A549 (cell line): ENCODE measurements around the gene E2F2. TPM values are rescaled to one million over a fixed set of nuclear protein-coding genes. Genes with fewer than 3 reads are reported as not detected.

Source experiments
- ATAC-seq, 2 experiments: fragments of 200-7000 bp in 1 of 2; fragments of >200 bp in 1 of 2; cut with Nextera tagmentation in 1 of 2; cut with Tn5 transposase in 1 of 2; 3 replicates each; pipeline versions ENCODE4 v1.8.0 to v1.9.1; 2018 to 2020; ENCODE audit warnings: mild to moderate bottlenecking in 1 of 2, moderate library complexity in 1 of 2
- CTCF ChIA-PET: fragments of 300-600 bp; sonication (Branson Sonifier 250); formaldehyde crosslinking; extraction: SDS; loops from one replicate; lab custom pipeline; 2021; ENCODE audit warnings: antibody characterized with exemption, inconsistent platforms; lab: Yijun Ruan, JAX
- POLR2A ChIA-PET: fragments of 350-600 bp; formaldehyde crosslinking; extraction: SDS; loops from one replicate; lab custom pipeline; 2021; ENCODE audit warnings: antibody characterized with exemption, inconsistent platforms; lab: Yijun Ruan, JAX
- DNase-seq, 2 experiments: peaks; one replicate each; pipeline versions ENCODE4 v3.0.0 to v3.0.0-alpha.2; 2011 to 2016; ENCODE audit warnings: low read depth in 1 of 2, low spot score in 1 of 2
- FAIRE-seq: peaks from 2 replicates; lab custom pipeline; 2011; peaks lifted over from hg19 to GRCh38; lab: Jason Lieb, UNC
- H3K27ac ChIP-seq, 2 experiments: fragments of >200 bp; sonication (Bioruptor Twin); formaldehyde crosslinking; 3 replicates each; pipeline ENCODE4 v1.5.1; 2016 to 2017
- H3K4me1 ChIP-seq: fragments of >200 bp; sonication (Bioruptor Twin); formaldehyde crosslinking; 3 replicates; pipeline ENCODE4 v1.6.1; 2016
- H3K4me2 ChIP-seq: fragments of >200 bp; sonication (Bioruptor Twin); formaldehyde crosslinking; 3 replicates; pipeline ENCODE4 v1.6.1; 2016
- H3K4me3 ChIP-seq: fragments of >200 bp; sonication (Bioruptor Twin); formaldehyde crosslinking; 3 replicates; pipeline ENCODE4 v1.5.1; 2016
- H3K9me3 ChIP-seq: fragments of >200 bp; sonication (Bioruptor Twin); formaldehyde crosslinking; 3 replicates; pipeline ENCODE4 v1.6.1; 2016
- CHD4 ChIP-seq: fragments of 200-600 bp; sonication (generic); IDR thresholded peaks from 2 replicates; pipeline ENCODE4 v1.6.1; 2016; ENCODE audit warnings: antibody characterized with exemption, mild to moderate bottlenecking, borderline replicate concordance
- CTCF ChIP-seq: fragments of >200 bp; sonication (Bioruptor Twin); formaldehyde crosslinking; IDR thresholded peaks from 3 replicates; pipeline ENCODE4 v1.5.1; 2016
- ELK1 ChIP-seq: fragments of 150-350 bp; IDR thresholded peaks from 2 replicates; pipeline ENCODE4 v1.6.1; 2014; ENCODE audit warnings: low read depth, mild to moderate bottlenecking, low read length
- EP300 ChIP-seq, 2 experiments: fragments of >200 bp; sonication (Bioruptor Twin); formaldehyde crosslinking; IDR thresholded peaks; 2 replicates in 1 of 2; 3 replicates in 1 of 2; pipeline ENCODE4 v1.6.1; 2016 to 2017
- FOSL2 ChIP-seq, 2 experiments: fragments of 450-650 bp in 1 of 2; fragments of >200 bp in 1 of 2; sonication (Bioruptor Twin) in 1 of 2; formaldehyde crosslinking; IDR thresholded peaks; 2 replicates each; pipeline versions ENCODE4 v1.5.0 to v1.6.1; 2016 to 2020; ENCODE audit warnings: mild to moderate bottlenecking in 1 of 2, moderate library complexity in 1 of 2
- HES2 ChIP-seq: fragments of >200 bp; sonication (Bioruptor Twin); formaldehyde crosslinking; IDR thresholded peaks from 2 replicates; pipeline ENCODE4 v1.6.1; 2016
- HMGXB4 ChIP-seq: fragments of 250-450 bp; sonication (Bioruptor Pico); IDR thresholded peaks from 2 replicates; pipeline ENCODE4 v1.5.0; 2021; ENCODE audit warnings: mild to moderate bottlenecking, moderate library complexity, borderline replicate concordance
- MYC ChIP-seq: IDR thresholded peaks from 2 replicates; pipeline ENCODE4 v1.6.1; 2012; ENCODE audit warnings: mild to moderate bottlenecking, inconsistent platforms, low read length, improper control_type of control experiment, borderline replicate concordance
- NFE2L2 ChIP-seq: fragments of 150-350 bp; conservative IDR thresholded peaks from 2 replicates; pipeline ENCODE4 v1.6.1; 2014; ENCODE audit warnings: low read length
- NR3C1 ChIP-seq: fragments of >200 bp; sonication (Bioruptor Twin); formaldehyde crosslinking; IDR thresholded peaks from 3 replicates; pipeline ENCODE4 v1.6.1; 2017
- PHF8 ChIP-seq: fragments of 200-600 bp; sonication (generic); IDR thresholded peaks from 2 replicates; pipeline ENCODE4 v1.6.1; 2016; ENCODE audit warnings: low read depth, mild to moderate bottlenecking, antibody characterized with exemption, moderate library complexity, borderline replicate concordance
- POLR2A ChIP-seq: IDR thresholded peaks from 2 replicates; pipeline ENCODE4 v1.6.1; 2012; ENCODE audit warnings: mild to moderate bottlenecking, low read length
- RFX5 ChIP-seq: fragments of 450-650 bp; IDR thresholded peaks from 2 replicates; pipeline ENCODE4 v1.7.1; 2014; ENCODE audit warnings: antibody characterized with exemption, mild to moderate bottlenecking, moderate library complexity
- WGBS: methylation state at CpG from one replicate; pipeline ENCODE4 v1.1.6; 2017; ENCODE audit errors: missing lambda C conversion rate; 5-methylcytosine and 5-hydroxymethylcytosine counted together
- polyA plus RNA-seq, 4 experiments: library from polyadenylated mRNA; depleted of rRNA in 3 of 4; stranded (reverse); fragments of >200 nt; fragmentation: RNase III in 1 of 4; extraction: RNeasy Plus Mini Kit Qiagen cat#74134 plus additional on column Dnase treatment in 1 of 4; gene quantifications; 2 replicates in 3 of 4; 3 replicates in 1 of 4; pipeline ENCODE4 v1.2.3, GENCODE V29; 2011 to 2017

The E2F2 gene
- polyA plus RNA-seq, 2 of the 4 experiments (the other 2 are of a cell fraction), result 0.90 to 3.4 TPM

GRCh38 chr1:23533246-23534023 is 2.4 kb upstream of the E2F2 start (continued):
- TF ChIP-seq CTCF (no peak), ELK1 (no peak), MYC (no peak), NFE2L2 (no peak), HMGXB4 (no peak), EP300 (IDR thresholded peaks at IDR 0.05) (no peak), CHD4 (no peak), NR3C1 (no peak), HES2 (no peak), POLR2A (no peak), FOSL2 (IDR thresholded peaks at IDR 0.05) (no peak), FOSL2 (CRISPR knock-in tag; IDR thresholded peaks at IDR 0.05) (no peak)

- ATAC-seq, result no peak; a peak in 1 of 6 replicates
- Histone ChIP-seq H3K4me2 (peak overlapping the region; percentile 99), H3K27ac (peak overlapping the region; percentile 74 to 88), H3K4me1 (peaks cover 46% of the 10 kb centered on the region), H3K9me3 (no peaks in the 10 kb centered on the region), H3K4me3 (peak overlapping the region; percentile 90)
- 34% methylated on average over 5 of the region's 5 CpGs for WGBS
- no peak for FAIRE-seq
- POLR2A ChIA-PET, result interaction anchor here (0.6 to 1.3 kb wide), 3 partner anchors 23 to 187 kb away, joined by 3 to 11 read pairs (median 4); partner anchors contain the start of gene HNRNPR
- TF ChIP-seq CTCF (no peak), FOSL2 (IDR thresholded peaks at IDR 0.05) (no peak), FOSL2 (CRISPR knock-in tag; IDR thresholded peaks at IDR 0.05) (no peak), RFX5 (no peak), PHF8 (no peak)
- CTCF ChIA-PET, result interaction anchor here (0.5 to 6.9 kb wide), 5 partner anchors 8 to 49 kb away, joined by 3 to 46 read pairs (median 3); no protein-coding TSS in a partner anchor
- no peak for DNase-seq
Measured at GRCh38 chr1:23531562-23532094, 595 bp upstream of the E2F2 start.
